GM18499 (cell line): ENCODE data around the gene PPP6C.
"Not testable (repeated sequence)": the region's sequence is repeated elsewhere in the genome, so short reads cannot be mapped to it uniquely, and the experiment has no call there.

Source experiments
- ATAC-seq: cut with Tn5 transposase; IDR thresholded peaks from one replicate; pipeline ENCODE4 v1.9.1; 2021; ENCODE audit warnings: moderate number of reproducible peaks; ENCODE audit not compliant: insufficient read depth, unreplicated experiment

Gene PPP6C

DNA sequence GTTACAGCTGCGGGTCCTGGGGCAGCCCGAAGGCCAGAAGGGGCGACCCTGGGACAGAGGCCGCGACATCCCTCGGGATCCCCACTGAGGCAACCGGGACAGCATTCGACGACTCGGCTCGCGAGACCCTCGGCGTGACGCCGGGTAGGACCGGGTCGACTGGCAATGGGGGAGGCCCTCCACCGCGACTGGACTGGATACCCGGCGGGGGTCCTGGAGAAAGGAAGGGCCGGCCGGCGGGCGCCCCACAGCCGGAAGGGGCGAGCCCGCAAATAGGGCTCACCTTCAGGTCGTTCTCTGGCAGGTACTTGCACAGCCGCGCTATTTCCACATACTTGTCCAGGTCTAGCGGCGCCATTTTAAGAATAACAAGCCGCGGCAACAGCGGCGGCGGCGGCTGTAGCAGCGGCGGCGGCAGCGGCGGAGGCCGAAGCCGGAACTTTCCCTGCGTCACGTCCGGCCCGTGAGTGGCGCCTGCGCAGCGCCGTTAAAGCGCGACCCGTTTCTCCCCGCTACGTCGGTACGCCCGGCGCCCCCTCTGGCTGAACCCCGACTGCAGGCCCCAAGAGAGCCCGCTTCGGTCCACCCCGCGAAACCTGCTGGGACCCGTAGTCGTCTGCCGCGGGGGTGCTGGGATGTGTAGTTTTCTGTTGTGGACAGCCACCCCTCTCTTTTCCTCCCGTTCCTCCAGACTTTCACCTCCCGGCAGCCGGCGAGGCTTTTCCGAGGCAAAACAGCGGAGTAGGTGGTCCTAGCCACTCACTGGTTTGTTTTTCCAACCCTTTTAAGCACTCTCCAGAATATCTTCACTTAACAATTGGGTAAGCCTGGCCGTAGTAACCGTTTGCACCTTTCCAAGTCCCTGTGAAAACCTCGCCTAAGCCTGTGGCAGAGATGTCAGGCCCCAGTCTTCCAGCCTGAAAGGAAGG is at the start of gene PPP6C:
Gene PPP6C (minus strand): TSS at position 443 of the 929 bp plus-strand sequence. CDS start 85 bp downstream, at position 358.
- peak; percentile 86 for ATAC-seq

DNA sequence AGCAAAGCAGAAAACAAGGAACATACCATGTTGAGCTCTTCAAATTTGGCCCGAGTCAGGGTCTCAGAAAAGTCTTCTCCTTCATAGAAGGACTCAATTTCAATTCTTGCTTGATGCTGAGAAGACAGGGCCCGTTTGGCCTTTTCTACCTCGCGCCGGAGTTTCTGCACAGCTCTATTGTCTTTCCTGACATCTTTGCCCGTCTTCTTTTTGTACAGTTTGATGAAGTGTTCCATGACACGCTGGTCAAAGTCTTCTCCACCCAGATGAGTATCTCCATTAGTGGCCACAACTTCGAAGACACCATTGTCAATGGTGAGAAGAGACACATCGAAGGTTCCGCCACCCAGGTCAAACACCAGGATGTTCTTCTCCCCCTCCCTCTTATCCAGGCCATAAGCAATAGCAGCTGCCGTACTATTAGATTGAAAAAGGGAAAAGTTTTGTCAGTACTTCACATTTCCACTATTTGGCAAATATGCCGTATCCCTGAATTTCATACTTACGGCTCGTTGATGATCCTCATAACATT is 49.4 kb upstream of the PPP6C start:
- no peak for ATAC-seq

DNA sequence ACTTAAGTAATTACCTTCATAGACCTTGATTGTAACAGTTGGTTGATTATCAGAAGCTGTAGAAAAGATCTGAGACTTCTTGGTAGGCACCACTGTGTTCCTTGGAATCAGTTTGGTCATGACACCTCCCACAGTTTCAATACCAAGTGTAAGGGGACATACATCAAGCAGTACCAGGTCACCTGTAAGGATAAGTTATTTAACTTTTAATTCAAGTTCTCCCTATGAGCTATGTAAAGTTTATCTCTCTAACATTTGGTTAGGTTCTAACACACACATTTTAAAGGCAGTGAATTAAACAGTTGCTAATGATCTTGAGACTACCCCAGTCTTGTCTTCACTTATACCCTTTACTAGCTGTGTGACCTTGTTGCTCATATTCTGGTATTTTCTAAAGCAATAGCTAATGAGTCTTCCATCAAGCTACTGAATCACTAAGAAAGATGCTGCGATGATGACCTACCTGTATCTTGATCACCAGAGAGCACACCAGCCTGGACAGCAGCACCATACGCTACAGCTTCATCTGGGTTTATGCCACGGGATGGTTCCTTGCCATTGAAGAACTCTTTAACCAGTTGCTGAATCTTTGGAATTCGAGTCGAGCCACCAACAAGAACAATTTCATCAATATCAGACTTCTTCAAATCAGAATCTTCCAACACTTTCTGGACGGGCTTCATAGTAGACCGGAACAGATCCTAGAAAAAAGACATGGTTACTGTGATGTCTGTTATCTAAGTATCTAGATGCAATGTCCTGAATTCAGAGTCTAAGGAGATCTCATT is 48.7 kb upstream of the PPP6C start:
- ATAC-seq = no peak

DNA sequence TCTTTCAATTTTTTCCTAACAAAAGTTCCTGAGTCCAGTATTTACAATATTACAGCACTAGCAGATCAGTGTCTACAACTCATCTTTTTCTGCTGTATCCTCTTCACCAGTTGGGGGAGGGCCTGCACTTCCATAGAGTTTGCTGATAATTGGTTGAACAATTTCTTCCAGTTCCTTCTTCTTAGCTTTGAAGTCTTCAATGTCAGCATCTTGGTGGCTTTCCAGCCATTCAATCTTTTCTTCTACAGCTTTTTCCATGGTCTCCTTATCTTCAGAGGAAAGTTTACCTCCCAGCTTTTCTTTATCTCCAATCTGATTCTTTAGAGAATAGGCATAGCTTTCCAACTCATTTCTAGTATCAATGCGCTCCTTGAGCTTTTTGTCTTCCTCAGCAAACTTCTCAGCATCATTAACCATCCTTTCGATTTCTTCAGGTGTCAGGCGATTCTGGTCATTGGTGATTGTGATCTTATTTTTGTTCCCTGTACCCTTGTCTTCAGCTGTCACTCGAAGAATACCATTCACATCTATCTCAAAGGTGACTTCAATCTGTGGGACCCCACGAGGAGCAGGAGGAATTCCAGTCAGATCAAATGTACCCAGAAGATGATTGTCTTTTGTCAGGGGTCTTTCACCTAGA is 47.0 kb upstream of the PPP6C start:
- not testable (repeated sequence) for ATAC-seq

DNA sequence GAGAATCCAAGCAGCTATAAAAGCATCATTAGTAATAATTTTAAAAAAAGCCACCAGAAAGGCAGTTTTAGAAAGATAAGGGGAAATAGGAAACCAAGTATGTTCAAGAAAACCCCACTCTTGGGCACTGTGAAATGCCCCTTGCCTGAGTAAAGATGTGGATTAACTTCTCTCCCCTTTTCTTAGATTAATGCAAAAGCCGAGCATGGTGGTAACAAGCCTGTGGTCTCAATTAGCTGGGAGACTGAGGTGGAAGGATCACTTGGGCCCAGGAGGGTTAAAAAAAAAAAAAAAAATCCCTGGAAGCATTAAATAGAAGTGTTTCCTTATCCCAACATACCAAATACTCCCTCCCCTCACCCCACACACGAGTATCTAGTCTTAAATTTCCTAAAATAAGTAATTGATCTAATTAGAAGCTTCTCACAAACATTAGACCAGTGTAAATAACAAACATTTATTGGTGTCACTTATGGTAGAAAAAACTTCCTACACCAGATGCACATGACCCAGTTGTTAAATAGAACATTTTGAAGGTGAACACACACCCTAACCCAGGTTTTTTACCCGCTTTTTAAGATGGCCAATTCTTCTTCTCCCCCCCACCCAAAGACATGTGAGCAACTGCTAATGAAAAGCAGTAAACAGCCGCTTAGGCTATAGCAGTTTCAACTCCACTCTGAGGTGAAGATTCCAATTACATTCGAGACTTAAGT is 46.4 kb upstream of the PPP6C start:
- no peak for ATAC-seq

DNA sequence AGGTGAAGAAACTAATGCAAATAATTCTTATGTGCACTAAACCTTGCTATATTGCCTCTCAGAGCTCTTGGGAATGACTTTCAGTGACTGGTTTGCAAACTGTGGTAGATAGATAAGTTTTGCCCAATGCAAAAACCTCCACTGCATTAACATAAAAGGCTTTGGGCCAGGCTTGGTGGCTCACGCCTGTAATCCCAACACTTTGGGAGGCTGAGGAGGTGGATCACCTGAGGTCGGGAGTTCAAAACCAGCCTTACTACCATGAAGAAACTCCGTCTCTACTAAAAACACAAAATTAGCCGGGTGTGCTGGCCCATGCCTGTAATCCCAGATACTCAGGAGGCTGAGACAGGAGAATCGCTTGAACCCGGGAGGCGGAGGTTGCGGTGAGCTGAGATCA is 44.5 kb upstream of the PPP6C start:
- not testable (repeated sequence) for ATAC-seq

DNA sequence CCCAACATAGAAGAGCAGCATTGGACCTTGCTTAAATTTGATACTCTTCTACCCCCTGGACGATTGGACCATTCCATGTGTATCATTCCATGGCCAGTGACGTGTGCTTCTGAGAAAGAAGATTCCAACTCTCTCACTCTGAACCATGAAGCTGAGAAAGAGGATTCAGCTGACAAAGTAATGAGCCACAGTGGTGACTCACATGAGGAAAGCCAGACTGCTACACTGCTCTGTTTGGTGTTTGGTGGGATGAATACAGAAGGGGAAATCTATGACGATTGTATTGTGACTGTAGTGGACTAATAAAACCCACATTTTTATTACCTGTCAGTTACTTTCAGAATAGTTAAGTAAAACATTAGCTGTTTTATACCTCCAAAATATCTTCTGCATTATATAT is 44.1 kb upstream of the PPP6C start:
- no peak for ATAC-seq

DNA sequence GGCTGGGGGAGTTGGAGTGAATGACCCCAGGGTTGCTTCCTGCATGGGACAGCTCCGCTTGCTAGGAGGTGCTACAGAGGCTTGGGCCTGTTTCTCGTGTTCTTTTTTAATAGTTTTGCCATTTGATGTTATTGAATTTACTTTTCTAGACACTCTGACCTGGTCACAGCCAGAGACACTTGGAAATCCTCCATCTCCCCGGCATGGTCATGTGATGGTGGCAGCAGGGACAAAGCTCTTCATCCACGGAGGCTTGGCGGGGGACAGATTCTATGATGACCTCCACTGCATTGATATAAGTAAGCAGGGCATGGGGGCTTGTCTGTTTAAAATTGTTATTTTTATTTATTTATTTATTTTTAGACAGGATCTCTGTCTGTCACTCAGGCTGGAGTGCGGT is 38.2 kb upstream of the PPP6C start:
- no peak for ATAC-seq

DNA sequence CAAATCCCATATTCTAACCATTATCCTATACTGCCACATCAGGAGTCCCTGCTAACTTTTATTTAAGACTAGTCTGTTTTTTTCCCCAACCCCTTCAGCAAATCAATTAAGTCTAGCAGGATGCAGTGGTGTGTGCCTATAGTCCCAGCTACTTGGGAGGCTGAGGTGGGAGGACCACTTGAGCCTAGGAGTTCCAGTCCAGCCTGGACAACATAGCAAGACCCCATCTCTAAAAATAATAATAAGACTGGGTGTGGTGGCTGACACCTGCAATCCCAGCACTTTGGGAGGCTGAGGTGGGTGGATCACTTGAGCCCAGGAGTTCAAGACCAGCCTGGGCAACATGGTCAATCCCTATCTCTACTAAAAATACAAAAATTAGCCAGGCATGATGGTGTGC is 35.3 kb upstream of the PPP6C start:
- not testable (repeated sequence) for ATAC-seq

DNA sequence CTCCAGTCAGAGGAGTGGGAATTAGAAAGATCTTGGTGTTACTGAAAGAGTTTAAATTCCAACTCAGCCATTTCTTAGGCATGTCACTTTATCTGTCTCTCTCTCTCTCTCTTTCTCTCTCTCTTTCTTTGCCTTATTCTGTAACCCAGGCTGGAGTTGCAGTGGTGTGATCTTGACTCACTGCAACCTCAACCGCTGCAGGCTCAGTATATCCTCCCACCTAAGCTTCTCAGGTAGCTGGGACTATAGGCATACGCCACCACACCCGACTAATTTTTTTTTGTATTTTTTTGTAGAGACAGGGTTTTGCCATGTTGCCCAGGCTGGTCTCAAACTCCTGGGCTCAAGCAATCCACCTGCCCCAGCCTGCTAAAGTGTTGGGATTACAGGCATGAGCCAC is 29.0 kb upstream of the PPP6C start:
- ATAC-seq = no peak

DNA sequence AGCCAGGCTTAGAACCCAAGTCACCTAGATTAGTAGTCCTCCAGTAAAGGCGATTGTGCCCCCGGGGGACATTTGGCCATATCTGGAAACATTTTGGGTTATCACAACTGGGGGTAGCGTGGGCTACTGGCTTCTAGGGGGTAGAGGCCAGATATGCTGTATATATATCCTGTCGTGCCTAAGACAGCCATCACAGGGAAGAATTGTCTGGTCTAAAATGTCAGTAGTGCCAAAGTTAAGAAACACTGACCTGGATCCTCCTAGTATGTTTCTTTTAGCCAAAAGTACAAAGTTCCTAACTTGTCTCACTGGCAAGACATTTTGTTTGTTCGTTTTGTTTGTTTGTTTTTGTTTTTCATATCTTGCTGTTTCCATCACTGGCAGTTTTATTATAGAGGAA is 24.6 kb upstream of the PPP6C start:
- no peak for ATAC-seq

DNA sequence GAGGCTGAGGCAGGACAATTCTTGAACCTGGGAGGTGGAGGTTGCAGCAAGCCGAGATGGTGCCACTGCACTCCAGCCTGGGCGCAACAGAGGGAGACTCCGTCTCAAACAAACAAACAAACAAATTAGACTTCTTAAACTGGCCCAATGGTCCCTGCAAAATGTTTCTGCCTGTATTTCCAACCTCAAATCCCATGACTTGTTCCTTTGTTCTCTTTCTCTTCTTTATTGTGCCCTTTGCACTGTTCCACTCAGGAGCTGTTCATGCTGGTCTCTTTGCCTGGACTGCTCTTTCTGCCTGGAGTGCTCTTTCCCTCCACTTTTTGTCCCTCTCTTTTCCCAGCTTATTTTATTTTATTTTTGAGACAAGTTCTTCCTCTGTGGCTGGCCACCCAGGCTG is 14.9 kb upstream of the PPP6C start:
- ATAC-seq = no peak

DNA sequence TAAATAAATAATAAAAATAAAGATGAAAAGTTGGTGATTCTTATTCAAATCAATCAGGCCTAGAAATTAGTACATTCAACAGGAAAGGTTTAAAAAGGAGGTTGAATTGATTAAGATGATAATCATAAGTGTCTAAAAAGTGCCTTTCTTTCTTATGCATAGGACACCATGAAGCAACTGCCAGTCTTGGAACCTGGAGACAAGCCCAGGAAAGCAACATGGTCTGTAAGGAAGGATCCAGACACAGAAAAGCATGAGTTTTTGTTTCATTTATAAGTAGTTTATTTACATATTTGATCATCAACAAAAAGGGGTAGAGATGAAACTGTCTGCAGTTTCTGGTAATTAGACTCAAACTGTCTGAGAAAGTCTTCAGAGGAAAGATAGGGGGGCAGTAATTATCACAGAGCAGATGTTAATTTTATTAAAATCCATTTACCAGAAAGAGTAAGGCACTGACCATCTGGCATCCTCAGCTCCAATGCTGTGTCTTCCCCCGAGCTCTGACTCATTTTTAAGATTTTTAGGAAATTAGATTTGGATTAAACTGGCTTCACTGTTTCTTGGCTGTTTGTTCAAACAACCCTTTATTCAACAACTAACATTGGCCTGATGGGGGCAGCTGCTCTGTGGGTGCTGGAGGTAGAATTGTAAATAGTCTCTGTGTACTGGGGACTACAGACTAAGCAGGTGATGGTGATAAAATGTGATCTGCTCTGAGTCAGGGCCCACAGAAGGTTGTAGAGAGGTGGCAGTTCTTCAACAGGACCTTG is 13.4 kb upstream of the PPP6C start:
- no peak for ATAC-seq

DNA sequence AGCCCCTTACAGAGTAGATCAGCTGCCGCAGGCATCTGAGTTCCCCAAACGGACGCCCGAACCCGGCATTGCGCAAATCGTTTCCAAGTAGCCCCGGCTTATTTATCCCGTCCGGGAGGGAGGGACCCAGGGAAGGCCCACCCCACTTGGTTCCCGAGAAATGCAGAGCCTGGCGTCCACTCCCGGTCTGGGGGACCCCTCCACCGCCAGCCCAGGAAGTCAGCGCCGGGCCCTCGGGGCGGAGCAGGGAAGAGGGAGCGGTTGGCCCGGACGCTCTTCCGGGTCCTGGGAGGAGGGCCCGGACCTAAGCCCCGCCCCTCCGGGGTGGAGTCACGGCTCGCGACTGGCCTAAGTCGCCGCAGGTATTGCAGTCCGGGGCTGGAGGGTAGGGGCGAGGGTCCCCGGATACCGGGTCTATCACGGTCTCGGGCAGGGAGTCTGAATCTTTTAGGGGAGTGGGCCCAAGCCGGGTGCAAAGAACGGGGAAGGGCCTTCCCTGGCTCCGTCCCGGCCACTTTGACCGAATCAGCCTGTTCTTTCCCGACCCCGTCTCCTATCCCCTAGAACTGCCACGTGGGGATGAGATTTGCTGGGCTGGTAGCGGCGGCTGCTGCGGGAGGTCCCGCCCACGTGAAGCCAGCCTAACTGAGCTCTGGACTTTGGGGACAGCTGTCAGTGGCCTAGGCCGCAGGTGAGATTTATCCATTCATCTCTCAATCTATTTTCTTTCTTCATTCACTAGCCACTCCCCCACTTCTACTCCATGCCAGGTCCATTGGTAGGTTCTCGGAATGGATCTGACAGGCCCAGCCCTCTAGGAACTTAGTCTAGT is 10.8 kb upstream of the PPP6C start, which contains the start of gene RABEPK:
Gene RABEPK (plus strand): TSS at position 327 of the 832 bp plus-strand sequence. CDS start 2,472 bp downstream, outside the sequence.
- ATAC-seq = peak; percentile 86

DNA sequence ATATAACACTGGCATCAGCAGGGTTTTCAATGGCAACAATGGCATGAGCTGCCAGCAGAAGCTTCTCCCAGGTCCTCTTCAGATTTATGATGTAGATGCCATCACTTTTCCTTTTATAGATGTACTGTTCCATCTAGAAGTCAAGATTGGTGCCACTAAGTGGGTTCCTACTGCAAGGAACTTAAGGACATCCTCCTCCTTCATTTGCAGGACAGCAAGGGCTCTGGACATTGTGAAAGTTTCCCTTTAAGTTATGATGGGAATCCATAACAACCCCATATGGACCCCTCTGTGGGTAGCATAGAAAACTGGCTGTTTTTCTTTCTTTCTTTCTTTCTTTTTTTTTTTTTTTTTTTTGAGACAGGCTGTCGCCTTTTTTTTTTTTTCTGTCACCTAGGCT is 6.0 kb upstream of the PPP6C start:
- ATAC-seq = not testable (repeated sequence)

DNA sequence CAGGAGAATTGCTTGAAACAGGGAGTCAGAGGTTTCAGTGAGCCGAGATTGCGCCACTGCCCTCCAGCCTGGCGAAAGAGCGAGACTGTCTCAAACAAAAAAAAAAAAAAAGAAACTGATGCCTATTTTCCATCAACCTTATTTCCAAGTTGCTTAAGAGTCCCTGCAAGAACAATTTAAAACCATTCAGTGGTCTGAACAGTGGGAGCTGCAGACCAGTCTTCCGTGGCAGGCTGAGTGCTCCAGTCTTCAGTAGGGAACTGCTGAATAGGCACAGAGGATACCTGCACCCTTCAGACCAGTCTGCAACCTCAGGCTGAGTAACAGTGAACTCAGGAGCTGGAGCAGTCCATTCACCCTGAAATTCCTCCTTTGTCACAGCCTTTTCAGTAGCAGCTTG is 4.9 kb upstream of the PPP6C start:
- not testable (repeated sequence) for ATAC-seq

DNA sequence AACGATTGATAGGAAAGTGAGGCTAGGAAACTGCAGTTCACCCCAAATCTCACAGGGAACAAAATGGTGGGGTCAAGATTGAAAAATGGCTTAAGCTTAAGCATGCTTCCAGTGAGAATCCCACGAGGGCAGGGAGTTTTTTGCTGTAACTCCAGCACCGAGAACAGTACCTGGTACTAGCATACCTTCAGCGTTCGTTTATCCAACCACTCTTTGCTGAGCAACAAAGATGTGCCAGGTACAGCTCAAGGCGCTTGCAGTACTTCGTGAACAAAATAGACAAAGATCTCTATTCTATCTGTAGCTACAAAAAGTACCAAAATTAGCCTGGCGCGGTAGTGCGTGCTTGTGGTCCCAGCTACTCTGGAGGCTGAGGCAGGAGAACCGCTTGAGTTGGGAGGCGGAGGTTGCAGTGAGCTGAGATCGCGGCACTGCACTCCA is 778 bp upstream of the PPP6C start:
- ATAC-seq = no peak

DNA sequence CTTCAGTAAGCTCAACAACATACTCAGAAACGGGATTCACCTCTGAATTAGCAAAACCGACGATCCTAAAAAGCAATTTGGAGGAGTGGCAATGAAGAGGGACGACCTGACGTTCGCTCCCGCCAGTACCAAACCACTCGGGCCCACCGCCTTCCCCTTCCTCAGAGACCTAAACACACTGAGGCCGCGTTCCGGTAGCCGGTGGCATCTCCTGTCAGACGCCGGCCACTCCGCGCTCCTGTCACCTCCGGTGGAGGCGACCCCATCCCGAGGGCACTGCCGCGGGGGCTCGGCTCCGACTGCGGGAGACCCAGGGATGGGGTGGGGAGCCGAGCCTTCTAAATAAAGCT is 617 bp downstream of the PPP6C start:
- no peak for ATAC-seq
